Measurements from ENCODE around the gene PDXK. TPM values are rescaled to one million over a fixed set of nuclear protein-coding genes. Genes with fewer than 3 reads are reported as not detected.

Gene PDXK
- polyA plus RNA-seq, 4 donors = 65.4 to 105 (median 67.6) TPM

GRCh38 chr21:43723648-43724047, 4.7 kb downstream of the PDXK start:
- Histone ChIP-seq H3K4me3 (ENCODE audit: low read depth in 1 of 3, low read length in 3 of 3) (no peak overlapping the region), H3K27me3 (ENCODE audit: control insufficient read depth in 3 of 3, insufficient read depth in 3 of 3, low read length in 3 of 3) (no peaks in the 10 kb centered on the region), H3K4me1 (ENCODE audit: control insufficient read depth in 3 of 3, insufficient read depth in 2 of 3, low read depth in 1 of 3, low read length in 2 of 3) (peaks cover 11 to 46% (median 18%) of the 10 kb centered on the region in 3 donors), H3K27ac (ENCODE audit: low read depth in 1 of 3, low read length in 2 of 3) (no peak overlapping the region), H3K9me3 (ENCODE audit: control insufficient read depth in 2 of 2, insufficient read depth in 1 of 2, low read depth in 1 of 2, low read length in 1 of 2) (no peaks in the 10 kb centered on the region), H3K36me3 (ENCODE audit: control insufficient read depth in 3 of 3, insufficient read depth in 2 of 3, low read depth in 1 of 3, low read length in 3 of 3) (peaks cover 0 to 71% (median 4%) of the 10 kb centered on the region in 3 donors)
- FAIRE-seq = no peak
- WGBS, 3 donors = 78 to 89% (median 80%) methylated on average over 12 of the region's 12 CpGs
- no peak for DNase-seq

GRCh38 chr21:43726686-43727518, 8.0 kb downstream of the PDXK start:
- peaks cover 18 to 57% (median 18%) of the 10 kb centered on the region in 3 donors for H3K4me1 ChIP-seq (ENCODE audit: control insufficient read depth in 3 of 3, insufficient read depth in 2 of 3, low read depth in 1 of 3, low read length in 2 of 3)
- FAIRE-seq = no peak
- peak overlapping the region; percentile 46 to 91 (median 79) for H3K27ac ChIP-seq (ENCODE audit: low read depth in 1 of 3, low read length in 2 of 3)
- H3K36me3 ChIP-seq (ENCODE audit: control insufficient read depth in 3 of 3, insufficient read depth in 2 of 3, low read depth in 1 of 3, low read length in 3 of 3) = peaks cover 0 to 68% (median 4%) of the 10 kb centered on the region in 3 donors
- H3K4me3 ChIP-seq (ENCODE audit: low read depth in 1 of 3, low read length in 3 of 3) = no peak overlapping the region
- 63 to 73% (median 67%) methylated on average over 20 to 21 of the region's 21 CpGs for WGBS, 3 donors
- no peaks in the 10 kb centered on the region for H3K27me3 ChIP-seq (ENCODE audit: control insufficient read depth in 3 of 3, insufficient read depth in 3 of 3, low read length in 3 of 3)
- no peaks in the 10 kb centered on the region for H3K9me3 ChIP-seq (ENCODE audit: control insufficient read depth in 2 of 2, insufficient read depth in 1 of 2, low read depth in 1 of 2, low read length in 1 of 2)
- no peak for DNase-seq

DNA sequence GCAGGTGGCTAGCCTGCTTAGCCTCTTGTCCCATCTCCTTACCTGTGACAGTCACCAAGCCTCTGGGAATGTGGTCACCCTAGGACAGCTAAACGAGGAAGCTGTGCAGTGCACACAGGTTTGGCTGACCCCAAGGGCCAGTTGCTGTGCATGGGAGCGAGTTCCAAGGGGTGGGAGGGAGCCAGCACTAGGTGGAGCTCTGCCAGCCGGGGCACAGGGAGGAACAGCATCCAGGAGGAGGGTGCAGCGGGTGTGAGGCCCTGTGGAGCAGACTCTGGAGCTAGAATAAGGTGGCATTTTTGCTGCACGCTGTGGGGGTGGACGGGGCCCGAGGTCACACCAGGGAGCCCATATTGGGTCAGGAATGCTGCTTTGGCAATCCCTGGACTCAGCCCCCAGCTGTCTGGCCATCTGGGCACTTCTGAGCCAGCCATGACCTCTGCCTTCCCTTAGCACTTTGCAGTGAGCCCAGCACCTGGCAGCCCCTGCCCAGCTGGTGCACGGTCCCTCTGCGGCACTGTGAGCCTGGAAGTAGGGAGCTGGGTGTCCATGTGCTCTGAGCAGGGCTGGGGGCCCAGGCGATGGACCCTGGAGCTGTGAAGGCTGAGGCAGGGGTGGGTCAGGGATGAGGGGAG, 8.7 kb downstream of the PDXK start:
- peaks cover 0 to 67% (median 4%) of the 10 kb centered on the region in 3 donors for H3K36me3 ChIP-seq (ENCODE audit: control insufficient read depth in 3 of 3, insufficient read depth in 2 of 3, low read depth in 1 of 3, low read length in 3 of 3)
- no peaks in the 10 kb centered on the region for H3K27me3 ChIP-seq (ENCODE audit: control insufficient read depth in 3 of 3, insufficient read depth in 3 of 3, low read length in 3 of 3)
- 37 to 62% (median 57%) methylated on average over 8 to 10 of the region's 10 CpGs for WGBS, 3 donors
- H3K27ac ChIP-seq (ENCODE audit: low read depth in 1 of 3, low read length in 2 of 3) = peak overlapping the region; percentile 46 to 91 (median 79)
- peak overlapping the region in 1 of 3 donors; percentile 63 for H3K4me3 ChIP-seq (ENCODE audit: low read depth in 1 of 3, low read length in 3 of 3)
- peaks cover 18 to 58% (median 18%) of the 10 kb centered on the region in 3 donors for H3K4me1 ChIP-seq (ENCODE audit: control insufficient read depth in 3 of 3, insufficient read depth in 2 of 3, low read depth in 1 of 3, low read length in 2 of 3)
- FAIRE-seq (no peak), DNase-seq (peak in 1 of 2 donors; percentile 60)
- H3K9me3 ChIP-seq (ENCODE audit: control insufficient read depth in 2 of 2, insufficient read depth in 1 of 2, low read depth in 1 of 2, low read length in 1 of 2) = no peaks in the 10 kb centered on the region

GRCh38 chr21:43728154-43728466, 9.2 kb downstream of the PDXK start:
- peak overlapping the region in 2 of 3 donors; percentile 25 to 63 for H3K4me3 ChIP-seq (ENCODE audit: low read depth in 1 of 3, low read length in 3 of 3)
- no peak for FAIRE-seq
- peaks cover 0 to 67% (median 4%) of the 10 kb centered on the region in 3 donors for H3K36me3 ChIP-seq (ENCODE audit: control insufficient read depth in 3 of 3, insufficient read depth in 2 of 3, low read depth in 1 of 3, low read length in 3 of 3)
- no peaks in the 10 kb centered on the region for H3K9me3 ChIP-seq (ENCODE audit: control insufficient read depth in 2 of 2, insufficient read depth in 1 of 2, low read depth in 1 of 2, low read length in 1 of 2)
- H3K4me1 ChIP-seq (ENCODE audit: control insufficient read depth in 3 of 3, insufficient read depth in 2 of 3, low read depth in 1 of 3, low read length in 2 of 3) = peaks cover 18 to 61% (median 18%) of the 10 kb centered on the region in 3 donors
- WGBS, 3 donors = 21 to 40% (median 29%) methylated on average over 7 of the region's 7 CpGs
- H3K27ac ChIP-seq (ENCODE audit: low read depth in 1 of 3, low read length in 2 of 3) = peak overlapping the region; percentile 46 to 91 (median 79)
- DNase-seq = no peak
- no peaks in the 10 kb centered on the region for H3K27me3 ChIP-seq (ENCODE audit: control insufficient read depth in 3 of 3, insufficient read depth in 3 of 3, low read length in 3 of 3)

- no peaks in the 10 kb centered on the region for H3K27me3 ChIP-seq (ENCODE audit: control insufficient read depth in 3 of 3, insufficient read depth in 3 of 3, low read length in 3 of 3)
- peak; percentile 88 to 96 for DNase-seq
- H3K4me3 ChIP-seq (ENCODE audit: low read depth in 1 of 3, low read length in 3 of 3) = peak overlapping the region in 2 of 3 donors; percentile 25 to 63
- peak overlapping the region; percentile 59 to 91 (median 79) for H3K27ac ChIP-seq (ENCODE audit: low read depth in 1 of 3, low read length in 2 of 3)
- H3K4me1 ChIP-seq (ENCODE audit: control insufficient read depth in 3 of 3, insufficient read depth in 2 of 3, low read depth in 1 of 3, low read length in 2 of 3) = peaks cover 20 to 67% (median 21%) of the 10 kb centered on the region in 3 donors
- peaks cover 0 to 67% (median 4%) of the 10 kb centered on the region in 3 donors for H3K36me3 ChIP-seq (ENCODE audit: control insufficient read depth in 3 of 3, insufficient read depth in 2 of 3, low read depth in 1 of 3, low read length in 3 of 3)
- no peaks in the 10 kb centered on the region for H3K9me3 ChIP-seq (ENCODE audit: control insufficient read depth in 2 of 2, insufficient read depth in 1 of 2, low read depth in 1 of 2, low read length in 1 of 2)
- 8 to 16% (median 13%) methylated on average over 54 to 59 of the region's 59 CpGs for WGBS, 3 donors
- no peak for FAIRE-seq
These were observed 9.8 kb downstream of the PDXK start for GRCh38 chr21:43728467-43729390.

DNA sequence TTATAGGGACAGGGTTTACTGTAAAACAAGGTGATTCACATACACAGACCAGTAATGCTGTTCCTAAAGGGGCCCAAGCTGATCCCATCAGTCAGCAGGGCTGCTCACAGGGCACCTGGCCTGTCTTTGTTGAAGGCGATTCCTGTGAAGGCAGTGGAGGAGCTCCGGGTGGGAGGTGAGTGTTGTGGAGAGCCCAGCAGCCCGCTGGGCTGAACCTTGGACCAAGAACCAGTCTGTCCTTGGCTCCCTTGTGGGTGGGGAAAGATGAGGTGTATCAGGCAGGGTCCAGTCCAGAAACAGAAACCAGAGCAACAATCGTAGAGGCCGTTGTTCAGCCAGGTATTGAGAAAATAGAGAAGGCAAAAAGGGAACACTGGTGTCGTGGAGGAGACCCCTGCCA, 12.5 kb downstream of the PDXK start:
- no peak for FAIRE-seq
- Histone ChIP-seq H3K4me3 (ENCODE audit: low read depth in 1 of 3, low read length in 3 of 3) (peak overlapping the region in 2 of 3 donors; percentile 8 to 40), H3K4me1 (ENCODE audit: control insufficient read depth in 3 of 3, insufficient read depth in 2 of 3, low read depth in 1 of 3, low read length in 2 of 3) (peaks cover 20 to 89% (median 25%) of the 10 kb centered on the region in 3 donors), H3K36me3 (ENCODE audit: control insufficient read depth in 3 of 3, insufficient read depth in 2 of 3, low read depth in 1 of 3, low read length in 3 of 3) (peaks cover 0 to 73% (median 2%) of the 10 kb centered on the region in 3 donors), H3K9me3 (ENCODE audit: control insufficient read depth in 2 of 2, insufficient read depth in 1 of 2, low read depth in 1 of 2, low read length in 1 of 2) (no peaks in the 10 kb centered on the region), H3K27ac (ENCODE audit: low read depth in 1 of 3, low read length in 2 of 3) (peak overlapping the region; percentile 81 to 96 (median 91)), H3K27me3 (ENCODE audit: control insufficient read depth in 3 of 3, insufficient read depth in 3 of 3, low read length in 3 of 3) (no peaks in the 10 kb centered on the region)
- WGBS, 3 donors = 17 to 62% (median 42%) methylated on average over 6 of the region's 6 CpGs
- DNase-seq = peak; percentile 92 to 95

- WGBS, 3 donors = 38 to 64% (median 57%) methylated on average over 23 of the region's 23 CpGs
- Histone ChIP-seq H3K4me3 (ENCODE audit: low read depth in 1 of 3, low read length in 3 of 3) (peak overlapping the region in 2 of 3 donors; percentile 8 to 40), H3K27ac (ENCODE audit: low read depth in 1 of 3, low read length in 2 of 3) (peak overlapping the region; percentile 81 to 96 (median 91)), H3K36me3 (ENCODE audit: control insufficient read depth in 3 of 3, insufficient read depth in 2 of 3, low read depth in 1 of 3, low read length in 3 of 3) (peaks cover 0 to 74% (median 2%) of the 10 kb centered on the region in 3 donors), H3K4me1 (ENCODE audit: control insufficient read depth in 3 of 3, insufficient read depth in 2 of 3, low read depth in 1 of 3, low read length in 2 of 3) (peaks cover 20 to 89% (median 21%) of the 10 kb centered on the region in 3 donors), H3K27me3 (ENCODE audit: control insufficient read depth in 3 of 3, insufficient read depth in 3 of 3, low read length in 3 of 3) (no peaks in the 10 kb centered on the region), H3K9me3 (ENCODE audit: control insufficient read depth in 2 of 2, insufficient read depth in 1 of 2, low read depth in 1 of 2, low read length in 1 of 2) (no peaks in the 10 kb centered on the region)
- no peak for FAIRE-seq
- DNase-seq = peak in 1 of 2 donors; percentile 33
These were observed 13.2 kb downstream of the PDXK start for GRCh38 chr21:43731891-43732711.
